Measurements from ENCODE around the gene FGFBP2.

Gene FGFBP2

GRCh38 chr4:15931451-15932210 is 31.3 kb downstream of the FGFBP2 start:
- TF ChIP-seq, protein P1, sequence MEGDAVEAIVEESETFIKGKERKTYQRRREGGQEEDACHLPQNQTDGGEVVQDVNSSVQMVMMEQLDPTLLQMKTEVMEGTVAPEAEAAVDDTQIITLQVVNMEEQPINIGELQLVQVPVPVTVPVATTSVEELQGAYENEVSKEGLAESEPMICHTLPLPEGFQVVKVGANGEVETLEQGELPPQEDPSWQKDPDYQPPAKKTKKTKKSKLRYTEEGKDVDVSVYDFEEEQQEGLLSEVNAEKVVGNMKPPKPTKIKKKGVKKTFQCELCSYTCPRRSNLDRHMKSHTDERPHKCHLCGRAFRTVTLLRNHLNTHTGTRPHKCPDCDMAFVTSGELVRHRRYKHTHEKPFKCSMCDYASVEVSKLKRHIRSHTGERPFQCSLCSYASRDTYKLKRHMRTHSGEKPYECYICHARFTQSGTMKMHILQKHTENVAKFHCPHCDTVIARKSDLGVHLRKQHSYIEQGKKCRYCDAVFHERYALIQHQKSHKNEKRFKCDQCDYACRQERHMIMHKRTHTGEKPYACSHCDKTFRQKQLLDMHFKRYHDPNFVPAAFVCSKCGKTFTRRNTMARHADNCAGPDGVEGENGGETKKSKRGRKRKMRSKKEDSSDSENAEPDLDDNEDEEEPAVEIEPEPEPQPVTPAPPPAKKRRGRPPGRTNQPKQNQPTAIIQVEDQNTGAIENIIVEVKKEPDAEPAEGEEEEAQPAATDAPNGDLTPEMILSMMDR (IDR thresholded peaks at IDR 0.05; ENCODE audit: borderline replicate concordance, insufficient read depth, low read depth, low read length), result no peak
- no peak overlapping the region for H3K4me3 ChIP-seq (ENCODE audit: low read depth, low read length)

- TF ChIP-seq, protein P1 (IDR thresholded peaks at IDR 0.05; ENCODE audit: borderline replicate concordance, insufficient read depth, low read depth, low read length), result no peak
- H3K4me3 ChIP-seq (ENCODE audit: low read depth, low read length), result no peak overlapping the region
Measured at GRCh38 chr4:15930314-15930713, 32.7 kb downstream of the FGFBP2 start.

- H3K4me3 ChIP-seq (ENCODE audit: low read depth, low read length), result no peak overlapping the region
- TF ChIP-seq, protein P1 (IDR thresholded peaks at IDR 0.05; ENCODE audit: borderline replicate concordance, insufficient read depth, low read depth, low read length), result no peak
Measured at GRCh38 chr4:15929540-15929939, 33.4 kb downstream of the FGFBP2 start.

DNA sequence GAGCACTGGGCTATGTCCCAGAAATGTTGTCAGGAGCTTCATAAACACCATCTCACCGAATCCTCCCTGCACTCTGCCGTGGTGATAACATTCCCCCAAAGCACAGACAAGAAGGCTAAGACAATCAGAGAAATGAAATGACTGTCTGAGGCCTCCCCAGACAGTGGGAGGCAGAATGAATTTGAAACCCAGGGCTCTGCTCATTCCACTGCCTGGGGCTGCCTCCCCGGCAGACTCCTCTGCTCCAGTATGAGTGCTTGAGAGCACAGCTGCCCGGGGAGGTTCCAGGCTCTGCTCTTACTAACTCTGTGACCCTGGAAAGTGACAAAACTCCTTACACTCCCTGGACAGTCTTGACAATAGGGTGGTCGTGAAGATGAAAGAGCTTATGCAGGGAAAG is 34.1 kb downstream of the FGFBP2 start:
- no peak overlapping the region for H3K4me3 ChIP-seq (ENCODE audit: low read depth, low read length)
- TF ChIP-seq, protein P1 (IDR thresholded peaks at IDR 0.05; ENCODE audit: borderline replicate concordance, insufficient read depth, low read depth, low read length), result no peak

DNA sequence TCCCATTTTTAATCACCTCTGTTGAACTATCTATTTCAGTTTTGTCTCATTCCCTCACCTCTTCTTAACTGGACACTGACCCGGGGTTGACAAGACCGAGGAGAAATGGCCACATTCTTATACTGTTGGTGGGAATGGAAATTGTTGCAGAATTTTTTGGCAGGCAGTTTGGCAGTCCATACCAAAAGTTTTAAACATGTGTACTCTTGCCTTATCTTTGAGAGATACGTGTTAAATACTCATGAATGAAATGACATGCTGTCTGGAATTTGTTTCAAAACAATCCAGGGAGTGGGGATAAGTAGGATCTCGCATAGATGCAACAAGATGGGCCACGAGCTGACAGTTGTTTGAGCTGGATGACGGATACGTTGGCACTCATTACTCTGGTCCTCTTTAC is 36.5 kb downstream of the FGFBP2 start:
- H3K4me3 ChIP-seq (ENCODE audit: low read depth, low read length), result no peak overlapping the region
- TF ChIP-seq, protein P1 (IDR thresholded peaks at IDR 0.05; ENCODE audit: borderline replicate concordance, insufficient read depth, low read depth, low read length), result no peak

DNA sequence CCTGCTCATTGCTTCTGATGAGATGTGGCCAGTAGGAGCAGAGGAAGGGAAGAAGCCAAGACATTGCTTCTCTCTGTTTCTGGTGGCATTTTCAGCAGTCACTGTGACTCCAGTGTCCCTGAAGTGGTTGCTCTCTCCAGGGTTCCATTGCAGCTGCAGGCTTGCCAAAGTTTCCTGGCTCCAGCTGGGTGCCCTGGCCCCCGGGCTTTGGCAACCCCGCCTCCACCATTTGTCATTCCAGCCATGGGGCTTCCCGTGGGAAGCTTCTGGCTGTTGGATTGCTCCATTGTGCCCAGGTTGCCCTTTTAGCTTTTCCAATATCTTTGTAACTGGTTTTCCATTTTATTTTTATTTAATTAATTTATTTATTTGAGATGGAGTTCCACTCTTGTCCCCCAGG is 37.1 kb downstream of the FGFBP2 start:
- H3K4me3 ChIP-seq (ENCODE audit: low read depth, low read length), result no peak overlapping the region
- TF ChIP-seq, protein P1 (IDR thresholded peaks at IDR 0.05; ENCODE audit: borderline replicate concordance, insufficient read depth, low read depth, low read length), result no peak

DNA sequence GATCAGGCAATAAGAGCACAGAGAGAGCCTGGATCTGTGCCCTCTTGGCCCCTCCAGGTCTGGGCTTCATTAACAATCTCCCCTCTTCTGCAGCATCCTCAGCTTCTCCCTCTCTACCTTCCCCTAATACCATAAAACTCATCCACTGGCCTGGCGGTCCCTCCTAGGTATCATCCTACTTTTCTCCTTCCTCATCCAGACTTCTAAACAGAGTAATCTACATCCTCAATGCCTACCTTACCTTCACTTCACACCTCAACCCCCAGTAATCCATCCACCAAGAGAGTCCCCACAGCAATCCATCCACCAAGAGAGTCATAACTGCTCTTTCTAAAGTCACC is 41.4 kb downstream of the FGFBP2 start:
- no peak overlapping the region for H3K4me3 ChIP-seq (ENCODE audit: low read depth, low read length)
- TF ChIP-seq, protein P1 (IDR thresholded peaks at IDR 0.05; ENCODE audit: borderline replicate concordance, insufficient read depth, low read depth, low read length), result no peak
